ENCODE data around the gene CTNNA3.

CTNNA3 gene

DNA sequence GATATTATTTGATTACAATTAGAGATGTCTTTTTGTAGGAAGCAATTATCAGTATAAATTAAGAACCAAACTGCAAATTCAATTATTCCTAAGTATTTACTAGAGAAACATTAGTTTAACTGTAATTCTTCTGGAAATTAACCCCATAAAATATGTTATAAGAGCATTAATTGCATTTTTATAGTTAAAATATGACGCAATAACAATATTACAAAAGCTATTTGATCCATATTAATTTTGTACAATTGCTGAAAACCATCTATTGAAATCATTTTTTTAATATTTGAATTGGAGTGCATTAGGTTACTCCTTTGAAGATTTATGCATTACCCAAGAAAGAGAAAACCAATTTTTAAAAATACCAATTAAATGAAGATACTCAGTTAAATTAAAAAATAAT lies 1024.9 kb downstream of the CTNNA3 start:
- no peak overlapping the region for H3K27ac ChIP-seq (ENCODE audit: extremely low read depth, low read depth, low read length)
- TF ChIP-seq, protein P1, sequence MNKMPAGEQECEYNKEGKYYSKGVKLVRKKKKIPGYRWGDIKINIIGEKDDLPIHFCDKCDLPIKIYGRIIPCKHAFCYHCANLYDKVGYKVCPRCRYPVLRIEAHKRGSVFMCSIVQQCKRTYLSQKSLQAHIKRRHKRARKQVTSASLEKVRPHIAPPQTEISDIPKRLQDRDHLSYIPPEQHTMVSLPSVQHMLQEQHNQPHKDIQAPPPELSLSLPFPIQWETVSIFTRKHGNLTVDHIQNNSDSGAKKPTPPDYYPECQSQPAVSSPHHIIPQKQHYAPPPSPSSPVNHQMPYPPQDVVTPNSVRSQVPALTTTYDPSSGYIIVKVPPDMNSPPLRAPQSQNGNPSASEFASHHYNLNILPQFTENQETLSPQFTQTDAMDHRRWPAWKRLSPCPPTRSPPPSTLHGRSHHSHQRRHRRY (tag by site-specific recombination; IDR thresholded peaks at IDR 0.05) = no peak
- no peak for TF ChIP-seq ZBTB26 (tag by site-specific recombination; optimal IDR thresholded peaks at IDR 0.05)
- TF ChIP-seq ZNF394 (tag by site-specific recombination; IDR thresholded peaks at IDR 0.05; ENCODE audit: borderline replicate concordance) = no peak
- no peak for TF ChIP-seq ZNF488 (tag by site-specific recombination; IDR thresholded peaks at IDR 0.05)
- TF ChIP-seq ZNF549 (tag by site-specific recombination; IDR thresholded peaks at IDR 0.05) = no peak
- ChIA-PET CTCF (no interaction called here), POLR2A (no interaction called here)
- no peak overlapping the region for H3K4me3 ChIP-seq (ENCODE audit: low read depth, low read length)
- no peaks in the 10 kb centered on the region for H3K36me3 ChIP-seq (ENCODE audit: control insufficient read depth in 2 of 2, insufficient read depth in 1 of 2, low read length in 2 of 2)
- no peaks in the 10 kb centered on the region for H3K4me1 ChIP-seq (ENCODE audit: control insufficient read depth, insufficient read depth, low read length)
- H3K9me3 ChIP-seq (ENCODE audit: control insufficient read depth, insufficient read depth, low read depth, low read length) = no peaks in the 10 kb centered on the region

- Histone ChIP-seq H3K4me3 (ENCODE audit: low read depth, low read length) (no peak overlapping the region), H3K4me1 (ENCODE audit: control insufficient read depth, insufficient read depth, low read length) (no peaks in the 10 kb centered on the region), H3K9me3 (ENCODE audit: control insufficient read depth, insufficient read depth, low read depth, low read length) (no peaks in the 10 kb centered on the region), H3K27ac (ENCODE audit: extremely low read depth, low read depth, low read length) (no peak overlapping the region), H3K36me3 (ENCODE audit: control insufficient read depth in 2 of 2, insufficient read depth in 1 of 2, low read length in 2 of 2) (no peaks in the 10 kb centered on the region)
- TF ChIP-seq ZNF792 (tag by site-specific recombination; IDR thresholded peaks at IDR 0.05) (no peak), SALL2 (tag by site-specific recombination; IDR thresholded peaks at IDR 0.05; ENCODE audit: borderline replicate concordance) (no peak), AEBP2 (tag by site-specific recombination; IDR thresholded peaks at IDR 0.05; ENCODE audit: borderline replicate concordance) (no peak), ZNF292 (tag by site-specific recombination; IDR thresholded peaks at IDR 0.05; ENCODE audit: borderline replicate concordance, low read depth) (no peak), ZNF223 (tag by site-specific recombination; IDR thresholded peaks at IDR 0.05) (no peak), RBAK (tag by site-specific recombination; IDR thresholded peaks at IDR 0.05) (no peak), ZSCAN16 (tag by site-specific recombination; IDR thresholded peaks at IDR 0.05) (no peak), ZNF549 (tag by site-specific recombination; IDR thresholded peaks at IDR 0.05) (no peak), ZNF23 (tag by site-specific recombination; IDR thresholded peaks at IDR 0.05; ENCODE audit: borderline replicate concordance) (no peak)
- TF ChIP-seq, protein P2, sequence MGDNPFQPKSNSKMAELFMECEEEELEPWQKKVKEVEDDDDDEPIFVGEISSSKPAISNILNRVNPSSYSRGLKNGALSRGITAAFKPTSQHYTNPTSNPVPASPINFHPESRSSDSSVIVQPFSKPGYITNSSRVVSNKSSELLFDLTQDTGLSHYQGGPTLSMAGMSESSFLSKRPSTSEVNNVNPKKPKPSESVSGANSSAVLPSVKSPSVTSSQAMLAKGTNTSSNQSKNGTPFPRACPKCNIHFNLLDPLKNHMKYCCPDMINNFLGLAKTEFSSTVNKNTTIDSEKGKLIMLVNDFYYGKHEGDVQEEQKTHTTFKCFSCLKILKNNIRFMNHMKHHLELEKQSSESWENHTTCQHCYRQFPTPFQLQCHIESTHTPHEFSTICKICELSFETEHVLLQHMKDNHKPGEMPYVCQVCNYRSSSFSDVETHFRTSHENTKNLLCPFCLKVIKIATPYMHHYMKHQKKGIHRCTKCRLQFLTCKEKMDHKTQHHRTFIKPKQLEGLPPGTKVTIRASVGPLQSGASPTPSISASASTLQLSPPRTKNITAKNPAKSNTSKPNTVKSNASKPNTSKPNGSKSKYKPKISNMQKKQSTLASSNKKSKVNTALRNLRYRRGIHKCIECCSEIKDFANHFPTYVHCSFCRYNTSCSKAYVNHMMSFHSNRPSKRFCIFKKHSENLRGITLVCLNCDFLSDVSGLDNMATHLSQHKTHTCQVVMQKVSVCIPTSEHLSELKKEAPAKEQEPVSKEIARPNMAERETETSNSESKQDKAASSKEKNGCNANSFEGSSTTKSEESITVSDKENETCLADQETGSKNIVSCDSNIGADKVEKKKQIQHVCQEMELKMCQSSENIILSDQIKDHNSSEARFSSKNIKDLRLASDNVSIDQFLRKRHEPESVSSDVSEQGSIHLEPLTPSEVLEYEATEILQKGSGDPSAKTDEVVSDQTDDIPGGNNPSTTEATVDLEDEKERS (tag by site-specific recombination; IDR thresholded peaks at IDR 0.05) = no peak
- TF ChIP-seq, protein P3, sequence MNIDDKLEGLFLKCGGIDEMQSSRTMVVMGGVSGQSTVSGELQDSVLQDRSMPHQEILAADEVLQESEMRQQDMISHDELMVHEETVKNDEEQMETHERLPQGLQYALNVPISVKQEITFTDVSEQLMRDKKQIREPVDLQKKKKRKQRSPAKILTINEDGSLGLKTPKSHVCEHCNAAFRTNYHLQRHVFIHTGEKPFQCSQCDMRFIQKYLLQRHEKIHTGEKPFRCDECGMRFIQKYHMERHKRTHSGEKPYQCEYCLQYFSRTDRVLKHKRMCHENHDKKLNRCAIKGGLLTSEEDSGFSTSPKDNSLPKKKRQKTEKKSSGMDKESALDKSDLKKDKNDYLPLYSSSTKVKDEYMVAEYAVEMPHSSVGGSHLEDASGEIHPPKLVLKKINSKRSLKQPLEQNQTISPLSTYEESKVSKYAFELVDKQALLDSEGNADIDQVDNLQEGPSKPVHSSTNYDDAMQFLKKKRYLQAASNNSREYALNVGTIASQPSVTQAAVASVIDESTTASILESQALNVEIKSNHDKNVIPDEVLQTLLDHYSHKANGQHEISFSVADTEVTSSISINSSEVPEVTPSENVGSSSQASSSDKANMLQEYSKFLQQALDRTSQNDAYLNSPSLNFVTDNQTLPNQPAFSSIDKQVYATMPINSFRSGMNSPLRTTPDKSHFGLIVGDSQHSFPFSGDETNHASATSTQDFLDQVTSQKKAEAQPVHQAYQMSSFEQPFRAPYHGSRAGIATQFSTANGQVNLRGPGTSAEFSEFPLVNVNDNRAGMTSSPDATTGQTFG (tag by site-specific recombination; IDR thresholded peaks at IDR 0.05; ENCODE audit: borderline replicate concordance) = no peak
- TF ChIP-seq, protein P4, sequence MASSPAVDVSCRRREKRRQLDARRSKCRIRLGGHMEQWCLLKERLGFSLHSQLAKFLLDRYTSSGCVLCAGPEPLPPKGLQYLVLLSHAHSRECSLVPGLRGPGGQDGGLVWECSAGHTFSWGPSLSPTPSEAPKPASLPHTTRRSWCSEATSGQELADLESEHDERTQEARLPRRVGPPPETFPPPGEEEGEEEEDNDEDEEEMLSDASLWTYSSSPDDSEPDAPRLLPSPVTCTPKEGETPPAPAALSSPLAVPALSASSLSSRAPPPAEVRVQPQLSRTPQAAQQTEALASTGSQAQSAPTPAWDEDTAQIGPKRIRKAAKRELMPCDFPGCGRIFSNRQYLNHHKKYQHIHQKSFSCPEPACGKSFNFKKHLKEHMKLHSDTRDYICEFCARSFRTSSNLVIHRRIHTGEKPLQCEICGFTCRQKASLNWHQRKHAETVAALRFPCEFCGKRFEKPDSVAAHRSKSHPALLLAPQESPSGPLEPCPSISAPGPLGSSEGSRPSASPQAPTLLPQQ (tag by site-specific recombination; IDR thresholded peaks at IDR 0.05) = no peak
- ChIA-PET POLR2A (no interaction called here), CTCF (interaction anchor here (0.7 kb wide), 1 partner anchor 8 kb away, joined by 3 read pairs; no protein-coding TSS in a partner anchor)
Observed at GRCh38 chr10:66656499-66656898, 1039.5 kb downstream of the CTNNA3 start.
